ENCODE measurements around the gene PRTG. TPM values are rescaled to one million over a fixed set of nuclear protein-coding genes. Genes with fewer than 3 reads are reported as not detected.
A peak's percentile ranks its signal among the peaks of the same experiment; 100 is the strongest.

PRTG gene
- polyA plus RNA-seq, 3 donors, result not detected

GRCh38 chr15:55588815-55589115, 154.2 kb downstream of the PRTG start:
- 13% methylated on average over 16 of the region's 19 CpGs for WGBS (ENCODE audit: insufficient coverage)
- Mint-ChIP-seq H3K27ac (no peak overlapping the region), H3K4me3 (peak overlapping the region in 1 of 2 donors; percentile 77), H3K4me1 (peaks cover 7% of the 10 kb centered on the region), H3K36me3 (peaks cover 4 to 6% of the 10 kb centered on the region in 2 donors), H3K9me3 (peaks cover 4 to 21% (median 15%) of the 10 kb centered on the region in 7 donors), H3K27me3 (ENCODE audit: low read depth in 3 of 3) (peaks cover 43 to 53% (median 50%) of the 10 kb centered on the region in 3 donors)
- no peak for DNase-seq
- peaks cover 6 to 11% of the 10 kb centered on the region in 2 donors for H3K4me1 ChIP-seq (ENCODE audit: control insufficient read depth in 1 of 2, insufficient read depth in 2 of 2, low read length in 2 of 2)
- no peak overlapping the region for H2AFZ ChIP-seq (ENCODE audit: insufficient read depth, low read depth, low read length, poor library complexity, severe bottlenecking)
- H3K79me2 ChIP-seq (ENCODE audit: insufficient read depth, low read length), result no peaks in the 10 kb centered on the region
- no peak overlapping the region for H3K27ac ChIP-seq (ENCODE audit: low read depth in 1 of 2, low read length in 2 of 2)
- intact Hi-C loops (cut with micrococcal nuclease), result no loop called here
- H3K4me2 ChIP-seq (replicated peaks; ENCODE audit: extremely low read depth, low read length, poor library complexity, severe bottlenecking), result peak overlapping the region; percentile 79
- H4K20me1 ChIP-seq (ENCODE audit: insufficient read depth, low read length), result no peaks in the 10 kb centered on the region
- H3K9me3 ChIP-seq (replicated peaks in 1 of 2; ENCODE audit: control insufficient read depth in 1 of 2, insufficient read depth in 1 of 2, low read length in 2 of 2), result peaks cover 6 to 23% of the 10 kb centered on the region in 2 donors
- peaks cover 56 to 64% of the 10 kb centered on the region in 2 donors for H3K27me3 ChIP-seq (ENCODE audit: control insufficient read depth in 2 of 2, insufficient read depth in 2 of 2, low read length in 2 of 2)
- H3K36me3 ChIP-seq (replicated peaks in 1 of 2; ENCODE audit: control insufficient read depth in 1 of 2, insufficient read depth in 2 of 2, low read length in 2 of 2), result no peaks in the 10 kb centered on the region
- TF ChIP-seq CTCF (IDR thresholded peaks at IDR 0.05), result no peak
- peak overlapping the region in 1 of 3 experiments; percentile 58 for H3K4me3 ChIP-seq (replicated peaks in 1 of 3; ENCODE audit: low read depth in 2 of 3, low read length in 3 of 3)
- H3K9ac ChIP-seq (ENCODE audit: insufficient read depth, low read length, poor library complexity, severe bottlenecking), result no peak overlapping the region

- H3K27me3 Mint-ChIP-seq (ENCODE audit: low read depth in 3 of 3), result peaks cover 40 to 57% (median 56%) of the 10 kb centered on the region in 3 donors
- no peak for TF ChIP-seq CTCF (IDR thresholded peaks at IDR 0.05)
- under 1% methylated on average over 107 of the region's 107 CpGs for WGBS (ENCODE audit: insufficient coverage)
Measured at GRCh38 chr15:55588070-55588814, 154.7 kb downstream of the PRTG start, which contains the start of gene PYGO1. Gene PYGO1, minus strand, starts transcription at chr15:55588345. Its CDS starts 462 bp downstream, at chr15:55587883.

More at GRCh38 chr15:55588070-55588814, 154.7 kb downstream of the PRTG start, which contains the start of gene PYGO1:
- Histone ChIP-seq H3K79me2 (ENCODE audit: insufficient read depth, low read length) (no peaks in the 10 kb centered on the region), H2AFZ (ENCODE audit: insufficient read depth, low read depth, low read length, poor library complexity, severe bottlenecking) (peak within 1 kb of the TSS; percentile 68), H3K27me3 (ENCODE audit: control insufficient read depth in 2 of 2, insufficient read depth in 2 of 2, low read length in 2 of 2) (peaks cover 56 to 70% of the 10 kb centered on the region in 2 donors), H3K36me3 (replicated peaks in 1 of 2; ENCODE audit: control insufficient read depth in 1 of 2, insufficient read depth in 2 of 2, low read length in 2 of 2) (no peaks in the 10 kb centered on the region), H3K4me2 (replicated peaks; ENCODE audit: extremely low read depth, low read length, poor library complexity, severe bottlenecking) (peak within 1 kb of the TSS; percentile 79), H3K27ac (ENCODE audit: low read depth in 1 of 2, low read length in 2 of 2) (no peak within 1 kb of the TSS), H3K4me1 (ENCODE audit: control insufficient read depth in 1 of 2, insufficient read depth in 2 of 2, low read length in 2 of 2) (peaks cover 6 to 11% of the 10 kb centered on the region in 2 donors), H3K4me3 (replicated peaks in 1 of 3; ENCODE audit: low read depth in 2 of 3, low read length in 3 of 3) (peak within 1 kb of the TSS in 2 of 3 experiments; percentile 28 to 65), H3K9ac (ENCODE audit: insufficient read depth, low read length, poor library complexity, severe bottlenecking) (no peak within 1 kb of the TSS), H4K20me1 (ENCODE audit: insufficient read depth, low read length) (no peaks in the 10 kb centered on the region), H3K9me3 (replicated peaks in 1 of 2; ENCODE audit: control insufficient read depth in 1 of 2, insufficient read depth in 1 of 2, low read length in 2 of 2) (peaks cover 6 to 23% of the 10 kb centered on the region in 2 donors)
- intact Hi-C loops (cut with micrococcal nuclease), result no loop called here
- Mint-ChIP-seq H3K4me1 (peaks cover 7% of the 10 kb centered on the region), H3K27ac (no peak within 1 kb of the TSS), H3K9me3 (peaks cover 4 to 21% (median 15%) of the 10 kb centered on the region in 7 donors), H3K4me3 (peak within 1 kb of the TSS; percentile 73 to 89), H3K36me3 (peaks cover 4 to 6% of the 10 kb centered on the region in 2 donors)
- peak; percentile 2 to 36 (median 21) for DNase-seq
